Cardiac muscle cell (in vitro differentiated cells and primary cell): ENCODE measurements around the gene ARMC10. TPM values are rescaled to one million over a fixed set of nuclear protein-coding genes. Genes with fewer than 3 reads are reported as not detected.
"Not testable (repeated sequence)": the region's sequence is repeated elsewhere in the genome, so short reads cannot be mapped to it uniquely, and the experiment has no call there.

ENCODE experiments used
- DNase-seq, 2 donors: peaks; one replicate each; pipeline versions ENCODE4 v3.0.0 to v3.0.0-alpha.2; 2010 to 2017; ENCODE audit warnings: low read depth in 1 of 2, low spot score in 1 of 2
- H3K27ac ChIP-seq: fragments of 200-600 bp; sonication (generic); 2 replicates; pipeline ENCODE4 v1.5.1; 2016
- H3K27me3 ChIP-seq: fragments of 200-600 bp; sonication (generic); 2 replicates; pipeline ENCODE4 v1.6.0; 2016; ENCODE audit warnings: control low read depth
- H3K36me3 ChIP-seq: fragments of 200-600 bp; sonication (generic); 2 replicates; pipeline ENCODE4 v1.5.1; 2016; ENCODE audit warnings: control low read depth
- H3K4me1 ChIP-seq: fragments of 200-600 bp; sonication (generic); 2 replicates; pipeline ENCODE4 v1.8.1; 2017; ENCODE audit warnings: low read depth, mild to moderate bottlenecking, mixed run types
- H3K4me3 ChIP-seq: fragments of 200-600 bp; sonication (generic); 2 replicates; pipeline ENCODE4 v1.5.1; 2016; ENCODE audit warnings: mild to moderate bottlenecking
- H3K9me3 ChIP-seq: fragments of 200-600 bp; sonication (generic); 2 replicates; pipeline ENCODE4 v1.5.1; 2017; ENCODE audit warnings: low read depth, mild to moderate bottlenecking, control low read depth
- polyA plus RNA-seq: library from polyadenylated mRNA; unstranded; fragments of >200 nt; fragmentation: Nextera tagmentation; extraction: Ambion mirVana; gene quantifications from 2 replicates; pipeline ENCODE4 v1.2.1, GENCODE V29; 2016
- total RNA-seq: library from RNA; depleted of rRNA; stranded (reverse); fragments of >200 nt; gene quantifications from 2 replicates; pipeline ENCODE4 v1.2.3, GENCODE V29; 2016
- TF ChIP-seq, protein P1 (sequence below): IDR thresholded peaks from 2 replicates; pipeline ENCODE4 v1.5.1; 2012; ENCODE audit warnings: low read depth, mild to moderate bottlenecking, low read length

The ARMC10 gene
- total and polyA plus RNA-seq, 2 experiments from 2014 or later, result 29.7 to 38.4 TPM

DNA sequence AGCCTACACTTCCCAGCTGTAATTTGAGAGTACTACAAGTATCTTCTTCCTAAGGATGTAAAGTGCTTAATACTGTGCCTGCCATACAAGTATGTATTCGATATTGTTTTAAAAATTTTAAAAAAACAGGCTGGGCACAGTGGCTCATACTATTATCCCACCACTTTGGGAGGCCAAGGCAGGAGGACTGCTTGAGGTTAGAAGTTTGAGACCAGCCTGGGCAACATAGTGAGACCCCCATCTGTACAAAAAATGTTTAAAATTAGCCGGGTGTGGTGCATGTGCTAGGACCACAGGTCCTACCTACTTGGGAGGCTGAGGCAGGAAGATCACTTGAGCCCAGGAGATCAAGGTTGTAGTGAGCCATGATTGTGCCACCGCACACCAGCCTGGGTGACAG, 8.3 kb downstream of the ARMC10 start:
- Histone ChIP-seq H3K27ac (no peak overlapping the region), H3K9me3 (no peaks in the 10 kb centered on the region), H3K4me1 (no peaks in the 10 kb centered on the region), H3K27me3 (no peaks in the 10 kb centered on the region), H3K4me3 (no peak overlapping the region), H3K36me3 (peaks cover 33% of the 10 kb centered on the region)
- TF ChIP-seq, protein P1, sequence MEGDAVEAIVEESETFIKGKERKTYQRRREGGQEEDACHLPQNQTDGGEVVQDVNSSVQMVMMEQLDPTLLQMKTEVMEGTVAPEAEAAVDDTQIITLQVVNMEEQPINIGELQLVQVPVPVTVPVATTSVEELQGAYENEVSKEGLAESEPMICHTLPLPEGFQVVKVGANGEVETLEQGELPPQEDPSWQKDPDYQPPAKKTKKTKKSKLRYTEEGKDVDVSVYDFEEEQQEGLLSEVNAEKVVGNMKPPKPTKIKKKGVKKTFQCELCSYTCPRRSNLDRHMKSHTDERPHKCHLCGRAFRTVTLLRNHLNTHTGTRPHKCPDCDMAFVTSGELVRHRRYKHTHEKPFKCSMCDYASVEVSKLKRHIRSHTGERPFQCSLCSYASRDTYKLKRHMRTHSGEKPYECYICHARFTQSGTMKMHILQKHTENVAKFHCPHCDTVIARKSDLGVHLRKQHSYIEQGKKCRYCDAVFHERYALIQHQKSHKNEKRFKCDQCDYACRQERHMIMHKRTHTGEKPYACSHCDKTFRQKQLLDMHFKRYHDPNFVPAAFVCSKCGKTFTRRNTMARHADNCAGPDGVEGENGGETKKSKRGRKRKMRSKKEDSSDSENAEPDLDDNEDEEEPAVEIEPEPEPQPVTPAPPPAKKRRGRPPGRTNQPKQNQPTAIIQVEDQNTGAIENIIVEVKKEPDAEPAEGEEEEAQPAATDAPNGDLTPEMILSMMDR, result no peak
- no peak for DNase-seq

DNA sequence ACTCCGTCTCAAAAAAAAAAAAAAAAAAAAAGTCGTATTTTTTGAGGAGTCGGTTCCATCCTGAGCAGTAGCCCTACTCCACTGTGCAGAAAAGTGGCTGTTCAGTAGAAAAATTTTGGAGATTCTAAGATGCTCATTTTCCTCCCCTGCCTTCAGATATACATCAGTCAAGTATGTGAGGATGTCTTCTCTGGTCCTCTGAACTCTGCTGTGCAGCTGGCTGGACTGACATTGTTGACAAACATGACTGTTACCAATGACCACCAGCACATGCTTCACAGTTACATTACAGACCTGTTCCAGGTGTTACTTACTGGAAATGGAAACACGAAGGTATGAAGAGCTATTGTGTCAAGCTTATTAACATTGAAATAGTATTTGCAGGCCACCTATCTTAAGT, 17.4 kb downstream of the ARMC10 start:
- peak overlapping the region; percentile 71 for H3K27ac ChIP-seq
- H3K36me3 ChIP-seq, result peaks cover 11% of the 10 kb centered on the region

DNA sequence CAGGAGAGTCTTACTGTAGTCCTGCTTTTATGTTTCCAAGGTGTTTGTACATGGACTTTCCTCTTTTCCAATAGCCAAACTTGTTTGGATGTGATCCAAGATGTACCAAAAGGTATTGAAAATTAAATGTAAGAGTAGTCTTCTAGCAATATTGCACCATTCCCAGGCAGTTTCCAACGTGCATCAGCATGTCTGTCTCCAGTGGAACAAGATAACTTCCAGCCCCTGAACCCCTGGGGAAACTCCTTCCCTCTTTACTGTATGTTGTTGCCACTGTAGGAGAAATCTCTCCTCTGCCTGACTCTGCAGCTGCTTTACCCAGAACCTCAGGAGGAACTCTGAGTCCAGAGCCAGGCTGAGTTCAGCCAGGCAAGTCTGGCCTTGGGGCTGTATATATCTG, 18.5 kb downstream of the ARMC10 start:
- Histone ChIP-seq H3K4me1 (peaks cover 19% of the 10 kb centered on the region), H3K9me3 (no peaks in the 10 kb centered on the region), H3K27me3 (no peaks in the 10 kb centered on the region), H3K36me3 (peaks cover 7% of the 10 kb centered on the region), H3K27ac (peak overlapping the region; percentile 71), H3K4me3 (no peak overlapping the region)
- DNase-seq, result peak in 1 of 2 donors; percentile 11
- TF ChIP-seq, protein P1, result no peak

More for the DNA sequence above, 17.4 kb downstream of the ARMC10 start:
- not testable (repeated sequence) for H3K27me3 ChIP-seq, DNase-seq, H3K9me3 ChIP-seq, H3K4me3 ChIP-seq
- H3K4me1 ChIP-seq, result peaks cover 19% of the 10 kb centered on the region

DNA sequence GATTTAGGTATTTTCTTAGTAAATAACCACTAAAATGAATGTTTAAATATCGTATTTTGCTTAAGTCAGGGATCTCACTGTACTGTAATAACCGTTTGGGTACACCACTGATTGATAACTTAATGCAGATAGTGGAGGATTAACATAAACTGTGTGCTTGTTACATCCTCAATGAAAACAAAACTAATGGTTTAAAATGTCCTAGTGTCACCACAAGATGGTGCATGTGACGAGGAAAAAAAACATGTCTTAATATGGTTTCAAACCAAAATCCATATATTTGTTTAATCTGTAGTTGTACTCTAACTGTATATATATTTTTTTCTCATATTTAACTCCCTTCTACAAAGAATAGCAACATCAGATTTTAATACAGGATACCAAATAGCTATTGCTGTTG, 19.2 kb downstream of the ARMC10 start:
- peaks cover 19% of the 10 kb centered on the region for H3K4me1 ChIP-seq
- no peaks in the 10 kb centered on the region for H3K9me3 ChIP-seq
- no peak overlapping the region for H3K4me3 ChIP-seq
- H3K27ac ChIP-seq, result peak overlapping the region; percentile 71
- peaks cover 7% of the 10 kb centered on the region for H3K36me3 ChIP-seq
- TF ChIP-seq, protein P1, result peak; percentile 15
- H3K27me3 ChIP-seq, result no peaks in the 10 kb centered on the region
- DNase-seq, result peak in 1 of 2 donors; percentile 10

DNA sequence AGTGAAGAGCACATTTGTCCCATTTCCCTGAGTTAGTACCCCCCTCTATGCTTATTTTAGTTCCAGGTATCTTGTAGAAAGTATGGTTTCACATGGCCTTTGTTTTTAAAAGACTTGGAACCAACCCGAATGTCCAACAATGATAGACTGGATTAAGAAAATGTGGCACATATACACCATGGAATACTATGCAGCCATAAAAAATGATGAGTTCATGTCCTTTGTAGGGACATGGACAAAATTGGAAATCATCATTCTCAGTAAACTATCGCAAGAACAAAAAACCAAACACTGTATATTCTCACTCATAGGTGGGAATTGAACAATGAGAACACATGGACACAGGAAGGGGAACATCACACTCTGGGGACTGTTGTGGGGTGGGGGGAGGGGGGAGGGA, 20.6 kb downstream of the ARMC10 start:
- not testable (repeated sequence) for H3K9me3 ChIP-seq, DNase-seq, H3K27ac ChIP-seq, H3K4me3 ChIP-seq, H3K27me3 ChIP-seq
- Histone ChIP-seq H3K4me1 (peaks cover 19% of the 10 kb centered on the region), H3K36me3 (peaks cover 16% of the 10 kb centered on the region)

DNA sequence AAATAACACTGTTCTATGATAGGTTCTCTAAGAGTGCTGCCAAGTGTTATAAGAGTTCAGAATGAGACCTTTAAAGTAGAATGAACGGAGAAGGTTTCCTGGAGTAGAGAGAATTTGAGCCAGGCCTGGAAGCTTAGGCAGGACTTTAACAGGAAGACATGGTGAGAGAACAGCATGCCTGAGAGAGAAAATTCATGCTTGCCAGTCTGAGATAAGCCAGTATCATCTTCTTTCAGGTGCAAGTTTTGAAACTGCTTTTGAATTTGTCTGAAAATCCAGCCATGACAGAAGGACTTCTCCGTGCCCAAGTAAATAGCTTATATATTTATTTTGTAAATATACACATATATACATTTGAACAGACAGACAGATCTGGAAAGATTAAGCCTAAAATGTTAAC, 22.1 kb downstream of the ARMC10 start:
- no peak for DNase-seq
- Histone ChIP-seq H3K36me3 (peaks cover 23% of the 10 kb centered on the region), H3K4me3 (no peak overlapping the region), H3K9me3 (no peaks in the 10 kb centered on the region), H3K27ac (no peak overlapping the region), H3K27me3 (no peaks in the 10 kb centered on the region), H3K4me1 (peaks cover 19% of the 10 kb centered on the region)
- TF ChIP-seq, protein P1, result no peak

DNA sequence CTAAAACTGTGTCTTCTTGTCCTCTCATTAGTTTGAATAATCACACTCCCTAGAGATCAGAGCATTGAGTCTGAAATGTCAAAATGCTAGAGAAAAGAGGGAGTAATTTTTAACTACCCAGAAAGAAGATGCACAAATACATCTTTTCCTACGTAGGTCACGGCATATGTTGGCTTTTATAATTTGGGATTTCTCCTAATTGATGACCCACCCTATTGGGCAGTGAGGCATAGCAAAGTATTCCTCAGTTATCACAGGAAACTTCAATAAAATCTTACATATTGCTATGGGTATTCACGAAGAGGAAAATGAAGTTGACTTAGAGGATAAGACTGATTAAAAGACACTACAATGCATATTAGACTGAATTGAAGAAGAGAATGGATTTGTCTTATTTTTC, 25.4 kb downstream of the ARMC10 start:
- TF ChIP-seq, protein P1, result no peak
- peaks cover 29% of the 10 kb centered on the region for H3K36me3 ChIP-seq
- no peaks in the 10 kb centered on the region for H3K27me3 ChIP-seq
- H3K4me1 ChIP-seq, result peaks cover 7% of the 10 kb centered on the region
- H3K4me3 ChIP-seq, result no peak overlapping the region
- no peak for DNase-seq
- peak overlapping the region; percentile 23 for H3K27ac ChIP-seq
- no peaks in the 10 kb centered on the region for H3K9me3 ChIP-seq
